HG03571 (cell line): ENCODE results near the gene KAZN.

ENCODE experiments used
- ATAC-seq: cut with Tn5 transposase; IDR thresholded peaks from one replicate; pipeline ENCODE4 v1.9.1; 2021; ENCODE audit not compliant: unreplicated experiment

KAZN gene

GRCh38 chr1:14784790-14785773, 186.6 kb downstream of the KAZN start:
- ATAC-seq: no peak

- no peak for ATAC-seq
Observed at GRCh38 chr1:14786109-14786675, 187.7 kb downstream of the KAZN start.

GRCh38 chr1:14786681-14787080, 188.2 kb downstream of the KAZN start:
- no peak for ATAC-seq

- no peak for ATAC-seq
Observed at GRCh38 chr1:14787604-14788003, 189.1 kb downstream of the KAZN start.

GRCh38 chr1:14788080-14788479, 189.6 kb downstream of the KAZN start:
- no peak for ATAC-seq

GRCh38 chr1:14790982-14791381, 192.5 kb downstream of the KAZN start:
- no peak for ATAC-seq

GRCh38 chr1:14791654-14792053, 193.2 kb downstream of the KAZN start:
- no peak for ATAC-seq

- ATAC-seq: no peak
Observed at GRCh38 chr1:14794136-14794768, 195.8 kb downstream of the KAZN start.

- no peak for ATAC-seq
Observed at GRCh38 chr1:14794906-14795305, 196.4 kb downstream of the KAZN start.

- ATAC-seq: no peak
Observed at GRCh38 chr1:14795589-14795988, 197.1 kb downstream of the KAZN start.

GRCh38 chr1:14800014-14800413, 201.5 kb downstream of the KAZN start:
- no peak for ATAC-seq

- ATAC-seq: no peak
Observed at GRCh38 chr1:14800500-14801076, 202.1 kb downstream of the KAZN start.

GRCh38 chr1:14803002-14803789, 204.7 kb downstream of the KAZN start:
- no peak for ATAC-seq

- no peak for ATAC-seq
Observed at GRCh38 chr1:14804626-14805025, 206.1 kb downstream of the KAZN start.

- ATAC-seq: no peak
Observed at GRCh38 chr1:14806772-14807171, 208.3 kb downstream of the KAZN start.

- ATAC-seq: no peak
Observed at GRCh38 chr1:14808768-14809167, 210.3 kb downstream of the KAZN start.

- ATAC-seq: no peak
Observed at GRCh38 chr1:14809191-14809981, 210.9 kb downstream of the KAZN start.

GRCh38 chr1:14810595-14811361, 212.3 kb downstream of the KAZN start:
- ATAC-seq: no peak

- no peak for ATAC-seq
Observed at GRCh38 chr1:14811573-14811972, 213.1 kb downstream of the KAZN start.
